ENCODE measurements around the gene RETSAT. TPM values are rescaled to one million over a fixed set of nuclear protein-coding genes. Genes with fewer than 3 reads are reported as not detected.

The RETSAT gene
- total RNA-seq, 1 donor from 2014 or later = 38.2 TPM

GRCh38 chr2:85309699-85310321 lies 44.5 kb downstream of the RETSAT start:
- Histone ChIP-seq H4K20me1 (ENCODE audit: insufficient read depth, low read length) (peaks cover 5% of the 10 kb centered on the region), H3K79me2 (ENCODE audit: insufficient read depth, low read length) (no peaks in the 10 kb centered on the region), H3K27ac (ENCODE audit: low read depth, low read length) (no peak overlapping the region), H3K36me3 (ENCODE audit: insufficient read depth, low read length) (no peaks in the 10 kb centered on the region), H3K4me2 (ENCODE audit: low read length) (no peak overlapping the region), H3K4me1 (ENCODE audit: insufficient read depth, low read length) (peaks cover 18% of the 10 kb centered on the region), H3K27me3 (ENCODE audit: insufficient read depth, low read length) (no peaks in the 10 kb centered on the region), H3K9ac (ENCODE audit: low read length) (no peak overlapping the region), H3K9me3 (ENCODE audit: insufficient read depth, low read depth, low read length) (no peaks in the 10 kb centered on the region), H3K4me3 (ENCODE audit: insufficient read depth, low read depth, low read length) (no peak overlapping the region), H2AFZ (ENCODE audit: low read depth, low read length) (no peak overlapping the region)
- no peak for DNase-seq (ENCODE audit: low read depth)
- Mint-ChIP-seq H3K36me3 (ENCODE audit: low read depth, unreplicated experiment) (peaks cover 10% of the 10 kb centered on the region), H3K4me1 (ENCODE audit: low read depth, unreplicated experiment) (peaks cover 23% of the 10 kb centered on the region), H3K9me3 (ENCODE audit: unreplicated experiment) (no peaks in the 10 kb centered on the region), H3K4me3 (ENCODE audit: unreplicated experiment) (peak overlapping the region; percentile 48), H3K27me3 (ENCODE audit: low read depth, unreplicated experiment) (no peaks in the 10 kb centered on the region), H3K27ac (ENCODE audit: unreplicated experiment) (no peak overlapping the region)
- no peak for TF ChIP-seq EZH2 (IDR thresholded peaks at IDR 0.05; ENCODE audit: insufficient read depth, low read length)
- no peak for TF ChIP-seq CTCF (IDR thresholded peaks at IDR 0.05; ENCODE audit: insufficient read depth, low read depth, low read length)
- FAIRE-seq = no peak

GRCh38 chr2:85308896-85309555 lies 45.3 kb downstream of the RETSAT start:
- no peak overlapping the region for H3K9ac ChIP-seq (ENCODE audit: low read length)

More at GRCh38 chr2:85308896-85309555, 45.3 kb downstream of the RETSAT start:
- H3K4me3 Mint-ChIP-seq (ENCODE audit: unreplicated experiment) = no peak overlapping the region
- no peaks in the 10 kb centered on the region for H3K9me3 Mint-ChIP-seq (ENCODE audit: unreplicated experiment)
- Histone ChIP-seq H3K4me1 (ENCODE audit: insufficient read depth, low read length) (peaks cover 18% of the 10 kb centered on the region), H3K4me3 (ENCODE audit: insufficient read depth, low read depth, low read length) (no peak overlapping the region), H3K27me3 (ENCODE audit: insufficient read depth, low read length) (no peaks in the 10 kb centered on the region), H2AFZ (ENCODE audit: low read depth, low read length) (peak overlapping the region; percentile 14), H3K36me3 (ENCODE audit: insufficient read depth, low read length) (no peaks in the 10 kb centered on the region), H4K20me1 (ENCODE audit: insufficient read depth, low read length) (no peaks in the 10 kb centered on the region), H3K4me2 (ENCODE audit: low read length) (peak overlapping the region; percentile 62), H3K79me2 (ENCODE audit: insufficient read depth, low read length) (no peaks in the 10 kb centered on the region), H3K27ac (ENCODE audit: low read depth, low read length) (no peak overlapping the region), H3K9me3 (ENCODE audit: insufficient read depth, low read depth, low read length) (no peaks in the 10 kb centered on the region)
- peaks cover 15% of the 10 kb centered on the region for H3K36me3 Mint-ChIP-seq (ENCODE audit: low read depth, unreplicated experiment)
- peaks cover 23% of the 10 kb centered on the region for H3K4me1 Mint-ChIP-seq (ENCODE audit: low read depth, unreplicated experiment)
- FAIRE-seq (no peak), DNase-seq (ENCODE audit: low read depth) (peak; percentile 56)
- no peaks in the 10 kb centered on the region for H3K27me3 Mint-ChIP-seq (ENCODE audit: low read depth, unreplicated experiment)
- H3K27ac Mint-ChIP-seq (ENCODE audit: unreplicated experiment) = no peak overlapping the region
- no peak for TF ChIP-seq EZH2 (IDR thresholded peaks at IDR 0.05; ENCODE audit: insufficient read depth, low read length)
- TF ChIP-seq CTCF (IDR thresholded peaks at IDR 0.05; ENCODE audit: insufficient read depth, low read depth, low read length) = no peak

Data from astrocyte (in vitro differentiated cells and primary cell).